NCI-H128 (cell line): ENCODE results near the gene ADARB2.

Source experiments
- DNase-seq: peaks from one replicate; lab custom pipeline; 2025; ENCODE audit not compliant: unreplicated experiment; lab: John Stamatoyannopoulos, UW

ADARB2 gene

DNA sequence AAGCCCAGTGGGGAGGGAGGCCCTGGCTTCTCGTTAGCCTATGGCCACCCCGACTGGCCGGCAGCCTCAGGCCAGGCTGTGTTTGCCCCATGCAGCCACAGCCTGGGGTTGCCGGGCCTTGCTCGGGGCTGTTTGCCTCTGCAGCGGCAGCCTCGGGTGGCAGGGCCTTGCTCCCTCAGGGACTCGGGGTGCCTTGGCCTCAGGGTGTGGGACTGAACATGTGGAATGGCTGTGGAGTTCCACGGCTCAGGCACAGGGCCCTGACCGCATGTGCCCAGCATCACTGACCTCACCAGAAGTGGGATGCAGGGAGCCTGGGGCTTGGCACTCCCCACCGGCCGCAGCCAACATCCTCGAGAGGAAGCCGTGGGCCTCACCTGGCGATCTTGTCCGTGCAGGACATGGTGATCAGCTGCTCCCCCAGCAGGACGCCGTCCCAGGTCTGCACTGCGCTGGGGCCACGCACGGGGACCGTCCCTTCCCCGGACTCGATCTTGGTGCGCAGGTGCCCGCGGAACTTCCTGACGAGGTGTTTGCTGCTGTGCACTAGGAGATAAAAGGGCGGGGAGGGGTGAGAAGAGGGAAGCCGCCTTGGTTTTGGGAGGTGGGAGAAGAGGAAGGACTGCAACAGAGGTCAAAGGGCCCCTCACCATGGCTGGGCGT is 520.6 kb downstream of the ADARB2 start:
- DNase-seq: no peak

DNA sequence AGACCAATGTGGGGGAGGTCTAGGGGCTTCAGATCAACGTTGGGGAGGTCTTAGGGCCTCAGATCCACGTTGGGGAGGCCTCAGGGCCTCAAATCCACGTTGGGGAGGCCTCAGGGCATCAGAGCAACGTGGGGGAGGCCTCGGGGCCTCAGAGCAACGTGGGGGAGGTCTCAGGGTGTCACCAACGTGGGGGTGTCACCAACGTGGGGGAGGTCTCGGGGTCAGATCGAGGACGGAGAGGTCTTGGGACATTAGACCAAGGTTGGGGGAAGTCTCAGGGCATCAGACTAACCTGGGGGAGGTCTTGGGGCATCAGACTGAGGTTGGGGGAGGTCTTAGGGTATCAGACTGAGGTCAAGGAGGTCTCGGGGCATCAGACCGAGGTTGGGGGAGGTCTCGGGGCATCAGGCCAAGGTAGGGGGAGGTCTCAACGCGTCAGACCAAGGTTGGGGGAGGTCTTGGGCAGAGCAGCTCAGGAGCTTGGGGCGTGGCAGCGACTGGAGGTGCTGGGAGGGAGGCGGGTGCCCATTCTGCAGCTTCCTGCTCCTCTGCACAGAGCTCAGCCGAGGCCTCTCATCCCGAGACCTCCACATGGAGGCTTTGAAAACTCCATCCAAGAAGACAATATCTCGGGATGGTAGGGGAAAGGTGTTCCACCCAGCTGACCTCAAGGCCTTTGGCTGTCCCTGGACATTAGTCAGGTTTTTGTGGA is 521.3 kb downstream of the ADARB2 start:
- DNase-seq: no peak

DNA sequence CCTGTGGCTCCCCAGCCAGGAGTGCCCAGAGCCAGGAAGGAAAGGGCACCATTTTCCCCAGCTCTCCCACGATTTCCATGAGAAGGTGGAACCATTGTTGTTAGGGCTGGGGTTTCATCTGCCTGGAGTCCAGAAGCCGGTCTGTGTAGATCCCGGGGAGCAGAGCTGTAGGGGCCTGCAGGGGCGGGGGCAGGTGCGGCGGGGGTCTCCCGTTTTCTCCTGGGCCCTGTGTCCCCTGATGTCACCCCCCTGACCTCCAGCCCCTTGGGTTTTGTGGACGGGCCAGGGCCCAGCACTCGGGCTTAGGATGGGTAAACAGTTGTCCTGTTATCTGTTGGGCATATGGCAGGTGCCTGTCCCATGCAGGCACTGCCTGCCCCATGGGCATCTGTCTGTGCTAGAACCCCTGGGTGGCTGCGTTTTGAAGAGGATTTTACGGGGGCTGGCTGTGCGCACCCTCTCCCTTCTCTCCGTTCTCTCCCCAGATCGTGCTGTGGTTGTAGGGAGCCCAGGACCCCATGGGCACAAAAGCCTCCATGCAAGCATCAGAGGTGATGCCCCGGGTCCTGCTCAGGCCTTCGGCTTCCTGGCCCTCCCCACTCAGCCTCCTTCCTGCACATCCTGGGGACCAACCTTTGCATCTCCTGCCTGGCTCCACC is 522.3 kb downstream of the ADARB2 start:
- no peak for DNase-seq

DNA sequence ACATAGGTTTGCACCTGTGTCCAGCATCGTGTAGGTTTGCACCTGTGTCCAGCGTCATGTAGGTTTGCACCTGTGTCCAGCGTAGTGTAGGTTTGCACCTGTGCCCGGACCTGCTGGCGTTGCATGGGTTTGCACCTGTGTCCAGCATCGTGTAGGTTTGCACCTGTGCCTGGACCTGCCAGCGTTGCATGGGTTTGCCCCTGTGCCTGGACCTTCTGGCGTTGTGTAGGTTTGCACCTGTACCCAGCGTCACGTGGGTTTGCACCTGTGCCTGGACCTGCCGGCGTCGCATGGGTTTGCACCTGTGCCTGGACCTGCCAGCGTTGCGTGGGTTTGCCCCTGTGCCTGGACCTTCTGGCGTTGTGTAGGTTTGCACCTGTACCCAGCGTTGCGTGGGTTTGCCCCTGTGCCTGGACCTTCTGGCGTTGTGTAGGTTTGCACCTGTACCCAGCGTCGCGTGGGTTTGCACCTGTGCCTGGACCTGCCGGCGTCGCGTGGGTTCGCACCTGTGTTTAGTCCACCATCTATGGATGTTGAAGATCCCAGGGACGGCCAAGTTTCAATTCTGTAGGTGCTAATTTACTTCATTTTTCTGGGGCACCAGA is 523.2 kb downstream of the ADARB2 start:
- no peak for DNase-seq

DNA sequence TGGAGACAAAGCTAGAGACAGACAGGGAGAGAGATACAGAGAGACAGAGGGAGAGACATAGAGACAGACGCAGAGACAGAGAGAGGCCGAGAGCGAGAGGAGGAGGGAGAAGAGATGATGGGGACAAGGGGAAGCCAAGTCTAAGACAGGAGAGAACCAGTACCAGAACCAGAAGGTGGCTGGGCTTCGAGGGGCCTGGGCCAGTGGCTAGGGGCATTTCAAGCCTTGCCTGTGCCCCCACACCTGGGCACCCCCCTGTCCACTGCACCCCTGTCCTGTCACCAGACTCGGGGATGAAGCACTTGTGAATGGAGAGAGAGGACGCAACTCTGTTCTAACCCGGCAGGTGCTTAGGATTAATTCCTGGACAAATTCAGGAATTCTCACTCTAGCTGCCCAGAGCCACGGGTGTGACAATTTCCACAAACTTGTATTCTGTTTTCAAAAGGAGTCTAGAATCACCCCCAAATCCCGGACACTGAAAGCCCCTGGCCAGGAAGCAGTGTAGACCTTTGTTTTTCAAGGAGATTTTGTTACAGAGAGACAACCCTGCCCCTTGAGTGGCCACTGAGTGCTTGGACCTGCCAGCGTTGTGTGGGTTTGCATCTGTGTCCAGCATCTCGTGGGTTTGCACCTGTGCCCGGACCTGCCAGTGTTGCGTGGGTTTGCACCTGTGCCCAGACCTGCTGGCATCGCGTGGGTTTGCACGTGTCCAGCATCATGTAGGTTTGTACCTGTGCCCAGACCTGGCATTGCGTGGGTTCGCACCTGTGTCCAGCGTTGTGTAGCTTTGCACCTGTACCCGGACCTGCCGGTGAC is 523.9 kb downstream of the ADARB2 start:
- no peak for DNase-seq

DNA sequence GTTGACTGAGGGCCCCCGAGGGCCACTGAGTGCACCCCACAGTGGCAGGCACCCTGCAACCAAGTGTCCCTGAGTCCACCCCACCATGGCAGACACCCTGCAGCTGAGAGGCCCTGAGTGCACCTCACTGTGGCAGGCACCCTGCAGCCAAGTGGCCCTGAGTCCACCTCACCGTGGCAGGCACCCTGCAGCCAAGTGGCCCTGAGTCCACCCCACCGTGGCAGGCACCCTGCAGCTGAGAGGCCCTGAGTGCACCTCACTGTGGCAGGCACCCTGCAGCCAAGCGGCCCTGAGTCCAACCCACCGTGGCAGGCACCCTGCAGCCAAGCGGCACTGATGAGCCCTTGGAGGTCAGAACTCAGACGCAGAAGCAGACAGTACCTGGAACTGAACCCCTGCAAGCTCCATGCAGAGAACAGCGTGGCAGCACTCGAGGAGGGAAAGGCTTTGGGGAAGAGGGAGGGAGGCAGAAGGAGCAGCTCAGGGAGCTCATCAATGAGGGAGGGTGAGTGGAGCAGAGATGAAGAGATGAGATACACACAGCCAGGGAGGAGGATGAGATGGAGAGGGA is 524.7 kb downstream of the ADARB2 start:
- DNase-seq: no peak

DNA sequence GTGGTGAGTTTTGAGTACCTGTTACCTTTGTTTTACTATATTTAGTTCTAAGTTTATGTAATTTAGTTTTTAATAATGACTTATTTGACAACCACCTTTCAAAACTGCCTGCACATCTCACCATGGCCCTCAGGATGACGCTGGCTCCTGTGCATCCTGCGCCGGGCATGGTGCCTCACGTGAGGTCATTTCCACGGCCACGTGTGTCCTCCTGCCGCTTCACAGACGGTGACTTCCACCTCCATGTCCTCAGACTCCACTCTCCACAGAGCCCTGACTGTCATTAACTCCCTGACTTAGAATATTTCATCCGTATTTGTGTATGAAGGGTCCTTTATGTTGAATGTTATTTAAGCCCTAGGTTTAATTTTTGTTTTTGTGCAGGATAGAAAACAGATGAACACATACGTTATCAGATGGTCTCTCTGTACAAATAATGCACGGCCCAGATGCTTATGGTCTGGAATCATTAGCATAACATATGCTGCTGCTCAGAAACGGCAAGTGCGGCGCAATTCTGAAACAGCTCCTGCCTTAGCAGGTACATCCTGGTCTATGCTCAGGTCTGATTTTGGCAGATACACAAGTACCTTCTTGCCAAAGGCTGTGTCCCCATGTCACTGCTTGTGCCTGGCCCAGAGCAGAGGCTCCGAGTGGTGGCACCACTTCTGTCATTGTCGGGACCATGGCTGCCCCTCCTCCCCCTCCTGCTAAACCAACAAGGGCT is 525.3 kb downstream of the ADARB2 start:
- DNase-seq: no peak

DNA sequence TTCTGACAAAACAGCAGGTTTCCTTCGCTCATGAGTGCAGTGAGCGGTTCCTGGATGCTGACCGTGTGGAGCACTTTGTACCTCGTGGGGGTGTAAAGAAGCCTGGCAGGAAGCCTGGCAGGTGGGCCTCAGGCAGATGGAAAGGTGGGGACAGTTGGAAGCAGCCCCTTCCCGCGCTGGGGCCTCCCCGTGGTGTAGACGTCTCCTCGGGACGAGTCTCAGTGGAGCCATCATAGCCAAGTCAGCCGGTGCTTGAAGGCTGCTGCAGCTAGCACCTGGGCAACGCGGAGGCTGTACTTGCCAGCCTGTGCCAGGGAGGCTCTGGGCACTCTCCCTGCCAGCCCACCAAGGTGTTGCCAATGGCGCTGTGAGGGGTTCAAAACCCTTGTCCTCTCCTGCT is 526.7 kb downstream of the ADARB2 start:
- DNase-seq: no peak

DNA sequence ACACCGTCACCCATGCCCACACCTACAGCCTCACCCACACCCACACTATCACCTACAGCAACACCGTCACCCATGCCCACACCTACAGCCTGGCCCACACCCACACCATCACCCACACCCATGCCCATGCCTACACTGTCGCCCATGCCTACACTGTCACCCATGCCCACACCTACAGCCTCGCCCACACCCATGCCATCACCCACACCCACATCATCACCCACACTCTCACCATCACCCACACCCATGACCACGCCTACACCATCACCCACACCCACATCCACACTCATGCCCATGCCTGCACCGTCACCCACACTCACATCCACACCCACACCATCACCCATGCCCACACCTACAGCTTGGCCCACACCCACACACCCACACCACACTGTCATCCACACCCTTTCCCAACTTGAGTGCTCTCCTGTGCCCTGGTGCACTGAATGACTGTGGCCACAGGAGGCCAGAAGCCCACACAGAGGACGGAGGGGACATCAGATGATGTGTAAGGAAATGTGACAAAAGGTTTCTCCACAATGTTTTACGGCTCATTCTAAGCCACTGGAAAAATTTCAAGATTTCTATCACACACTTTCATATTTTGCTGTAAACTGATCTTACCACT is 527.9 kb downstream of the ADARB2 start:
- DNase-seq: no peak

DNA sequence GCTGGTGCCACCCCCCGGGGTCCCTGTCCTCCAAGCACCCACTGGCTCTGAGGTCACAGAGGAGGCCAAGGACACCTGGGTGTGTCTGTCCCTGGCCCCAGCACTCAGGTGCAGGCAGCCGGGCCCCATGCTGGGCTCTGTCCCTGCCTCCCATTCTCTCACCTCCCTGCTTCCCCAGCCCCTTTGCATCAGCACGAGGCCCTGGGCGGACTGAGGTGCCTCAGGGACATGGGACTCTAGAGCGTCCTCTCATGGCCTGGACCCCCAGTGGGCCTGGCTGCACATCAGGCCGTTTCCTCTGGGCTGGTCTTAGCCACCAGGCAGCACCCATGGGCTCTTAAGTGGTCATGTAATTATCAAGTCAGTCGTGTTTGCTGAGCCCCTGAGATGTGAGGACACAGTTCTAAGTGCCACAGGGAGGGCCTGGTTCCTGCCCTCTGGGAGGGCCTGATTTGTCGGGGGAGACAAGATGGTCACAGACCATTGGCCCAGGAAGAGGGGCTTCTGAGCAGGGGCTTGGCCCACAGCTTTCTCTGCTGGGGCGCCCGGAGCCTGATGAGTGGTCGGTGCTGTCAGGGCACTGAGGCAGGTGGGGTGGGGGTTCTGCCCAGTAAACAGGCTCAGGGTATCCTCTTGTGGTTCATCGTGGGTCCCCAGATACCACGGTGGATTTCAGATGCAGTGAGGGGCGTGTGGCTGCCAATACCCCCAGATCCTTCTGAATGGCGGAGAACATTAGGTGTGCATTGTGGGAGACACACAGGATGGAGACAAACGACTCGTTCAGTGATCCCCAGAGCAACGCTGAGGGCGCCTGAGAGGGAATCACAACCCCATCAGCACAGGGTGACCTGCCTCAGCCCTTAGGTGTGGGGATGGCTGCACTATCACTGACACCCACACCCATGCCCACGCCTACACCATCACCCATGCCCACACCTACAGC is 528.7 kb downstream of the ADARB2 start:
- no peak for DNase-seq

DNA sequence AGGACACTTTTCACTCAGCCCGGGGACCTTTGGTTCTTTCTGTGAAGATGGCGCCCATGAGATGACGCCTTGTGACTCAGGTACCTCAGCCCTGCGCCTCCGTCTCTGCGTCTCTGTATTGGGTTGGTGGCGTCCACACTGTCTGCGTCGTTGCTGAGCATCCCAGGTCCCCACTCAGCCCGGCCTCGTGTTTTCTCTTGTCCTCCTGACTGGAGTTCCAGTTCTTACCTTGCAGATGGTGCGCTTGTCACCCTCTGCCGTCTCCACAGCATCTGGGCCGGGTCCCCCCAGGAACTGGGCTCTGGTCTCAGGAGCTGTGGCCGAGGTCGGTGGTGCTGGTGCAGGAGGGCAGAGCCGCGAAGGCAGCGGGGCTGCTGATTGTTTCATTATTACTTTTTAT is 530.7 kb downstream of the ADARB2 start:
- no peak for DNase-seq

DNA sequence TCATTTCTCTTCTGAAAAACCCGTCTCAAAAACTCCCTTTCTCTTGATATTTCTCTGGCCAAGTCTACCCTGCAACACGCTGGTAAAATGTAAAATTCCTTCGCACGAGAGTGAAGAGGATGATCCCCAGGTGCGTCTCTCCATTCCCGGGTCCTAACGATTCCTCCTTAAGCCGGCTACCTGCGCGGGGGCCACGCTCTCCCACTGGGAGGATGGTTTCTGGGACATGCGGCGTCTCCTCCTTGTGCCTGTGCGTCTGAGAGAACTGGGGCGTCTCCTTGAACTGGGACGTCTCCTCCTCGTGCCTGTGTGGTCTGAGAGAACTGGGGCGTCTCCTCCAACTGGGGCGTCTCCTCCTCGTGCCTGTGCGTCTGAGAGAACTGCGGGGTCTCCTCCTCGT is 531.2 kb downstream of the ADARB2 start:
- no peak for DNase-seq

DNA sequence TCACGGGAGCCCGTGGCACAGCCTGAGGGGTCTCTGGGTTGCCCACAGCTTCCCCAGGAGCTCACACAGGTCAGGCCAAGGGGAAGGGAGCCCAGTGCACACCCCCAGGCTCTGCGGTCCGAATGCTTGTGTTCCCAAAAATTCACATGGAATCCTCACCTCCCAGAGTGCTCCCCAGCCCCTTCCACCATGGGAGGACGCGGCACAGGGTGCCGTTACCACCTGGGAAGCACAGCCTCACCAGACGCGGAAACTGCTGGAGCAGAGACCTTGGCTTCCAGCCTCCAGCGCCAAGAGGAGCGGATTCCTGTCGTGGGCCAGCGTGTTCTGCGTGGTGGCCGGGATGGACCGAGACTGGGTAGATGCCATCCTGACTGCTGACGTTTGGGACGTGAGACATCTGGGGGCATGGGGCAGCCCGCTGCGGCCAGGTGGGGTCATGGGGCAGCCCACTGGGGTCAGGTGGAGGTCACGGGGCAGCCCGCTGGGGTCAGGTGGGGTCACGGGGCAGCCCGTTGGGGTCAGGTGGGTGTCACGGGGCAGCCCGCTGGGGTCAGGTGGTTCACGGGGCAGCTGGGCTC is 531.8 kb downstream of the ADARB2 start:
- no peak for DNase-seq

DNA sequence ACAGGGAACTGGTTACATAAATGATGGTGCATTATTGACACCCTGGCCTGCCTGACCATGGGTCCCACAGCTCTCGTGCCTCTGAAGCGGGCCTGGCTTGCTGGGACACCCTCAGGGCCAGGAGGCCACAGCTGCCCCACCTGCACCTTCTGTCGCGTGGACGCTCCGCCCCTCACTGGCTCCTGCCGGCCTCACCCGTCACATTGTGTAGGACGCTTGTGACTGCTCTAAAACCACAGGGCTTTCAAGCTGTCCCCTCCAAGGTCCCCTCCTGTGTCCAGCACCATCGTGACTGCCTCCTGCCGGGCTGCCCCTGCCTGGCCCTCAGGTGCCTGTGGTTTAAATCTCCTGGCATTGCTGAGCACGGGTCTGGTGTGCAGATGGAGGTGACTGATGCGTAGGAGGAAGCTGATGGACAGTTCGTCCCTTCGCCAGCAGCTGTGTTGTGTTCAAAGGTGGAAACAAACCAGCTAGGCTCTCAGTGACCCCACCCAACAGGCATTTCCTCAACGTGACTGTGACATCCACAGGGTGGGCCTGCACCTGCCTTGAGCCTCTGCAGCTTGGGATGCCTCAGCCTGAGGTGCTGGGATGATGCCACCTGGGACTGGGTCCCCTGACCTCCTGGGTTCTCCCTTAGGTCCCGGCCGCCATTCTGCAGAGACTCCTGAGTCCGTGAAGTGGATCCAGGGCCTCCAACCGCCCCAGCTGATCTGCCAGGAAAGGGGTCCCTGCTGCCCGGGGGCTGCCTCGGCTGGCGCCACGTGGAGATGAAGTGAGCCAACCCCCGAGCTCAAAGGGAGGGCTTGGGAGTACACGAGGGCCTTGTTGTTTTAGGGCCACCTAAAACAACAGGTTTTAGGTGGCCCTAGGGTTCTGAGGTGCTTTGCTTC is 532.6 kb downstream of the ADARB2 start:
- no peak for DNase-seq

DNA sequence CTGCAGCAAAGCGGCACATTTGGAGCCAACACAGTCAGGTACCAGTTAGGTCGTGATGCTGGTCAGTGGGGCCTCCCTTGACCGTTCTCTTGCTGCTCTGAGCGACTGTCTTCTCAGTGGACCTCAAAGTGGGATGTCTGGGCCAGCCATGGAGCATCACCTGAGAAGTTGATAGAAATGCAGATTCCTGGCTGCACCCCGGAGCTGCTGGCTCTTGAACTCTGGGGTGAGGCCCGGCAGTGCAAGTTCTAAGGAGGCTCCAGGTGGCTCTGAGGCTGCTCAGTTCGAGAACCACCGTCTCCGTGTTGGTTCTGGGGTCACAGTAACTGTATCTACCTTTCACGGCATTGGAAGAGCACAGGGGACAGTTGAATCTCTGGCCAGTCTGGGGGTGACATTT is 533.6 kb downstream of the ADARB2 start:
- DNase-seq: no peak

DNA sequence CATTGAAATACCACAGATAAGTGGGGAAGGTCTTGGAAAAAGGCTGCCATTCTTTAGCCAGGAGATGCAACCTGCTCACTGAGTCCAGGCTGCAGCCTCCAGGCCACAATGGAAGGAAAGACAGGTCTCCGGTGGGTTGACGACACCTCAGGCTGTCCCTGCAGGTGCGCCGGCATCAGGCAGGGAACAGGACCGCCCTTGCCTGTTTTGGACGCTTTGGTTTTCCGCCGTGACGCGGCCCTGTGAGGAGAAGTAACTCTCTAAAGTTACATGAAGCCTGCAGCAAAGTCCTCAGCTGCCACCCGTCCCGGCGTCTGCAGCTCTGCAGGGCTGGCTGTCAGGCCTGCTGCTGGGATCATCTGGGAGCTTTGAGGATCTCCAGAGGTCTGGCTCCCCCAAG is 534.1 kb downstream of the ADARB2 start:
- no peak for DNase-seq

DNA sequence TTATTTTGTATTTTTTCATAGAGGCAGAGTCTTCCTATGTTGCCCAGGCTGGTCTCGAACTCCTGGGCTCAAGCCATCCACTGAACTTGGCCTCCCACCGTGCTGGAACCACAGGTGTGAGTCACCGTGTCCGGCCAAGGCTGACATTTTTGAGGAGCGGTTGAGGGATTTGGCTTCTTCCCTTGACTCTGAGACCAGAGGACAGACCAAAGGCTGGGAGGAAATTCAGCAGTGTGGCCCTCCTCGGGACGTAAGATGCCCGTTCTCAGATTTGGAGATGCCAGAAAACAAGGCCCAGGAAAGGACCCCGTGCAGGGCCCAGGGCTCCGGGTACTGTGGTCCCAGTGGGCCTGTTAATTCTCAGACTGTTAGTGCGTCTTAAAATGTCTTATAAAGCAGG is 535.0 kb downstream of the ADARB2 start:
- DNase-seq: no peak
